Endothelial cell of umbilical vein (primary cell): ENCODE measurements around the gene LONRF2. TPM values are rescaled to one million over a fixed set of nuclear protein-coding genes. Genes with fewer than 3 reads are reported as not detected.

ENCODE experiments used
- BruUV-seq: library from RNA; stranded (reverse); fragments of 400-500 nt; replicated peaks from 2 replicates; lab custom pipeline; 2021; lab: Mats Ljungman, UMichigan
- CTCF ChIA-PET: fragments of 300-600, 350-600 bp; sonication (Branson Sonifier 250); formaldehyde crosslinking; loops from one replicate; lab custom pipeline; 2021; ENCODE audit warnings: antibody characterized with exemption, inconsistent platforms; lab: Charles Lee
- POLR2A ChIA-PET: fragments of 300-600, 350-600 bp; sonication (Branson Sonifier 250); formaldehyde crosslinking; loops from one replicate; lab custom pipeline; 2021; ENCODE audit warnings: antibody characterized with exemption, inconsistent platforms; lab: Charles Lee
- DNase-seq: peaks from one replicate; pipeline ENCODE4 v3.0.0-alpha.2; 2011; ENCODE audit warnings: low read depth, low spot score
- FAIRE-seq: peaks from 2 replicates; lab custom pipeline; 2011; peaks lifted over from hg19 to GRCh38; lab: Jason Lieb, UNC
- H2AFZ ChIP-seq: 2 replicates; pipeline ENCODE4 v1.6.0; 2012; ENCODE audit warnings: low read depth, low read length, control low read depth, inconsistent platforms
- H3K27ac ChIP-seq: 2 replicates; pipeline ENCODE4 v1.5.1; 2011; ENCODE audit warnings: low read depth, mild to moderate bottlenecking, control low read depth, low read length, moderate library complexity; ENCODE audit not compliant: insufficient read depth
- H3K27me3 ChIP-seq, 2 experiments: 2 replicates each; pipeline versions ENCODE4 v1.6.0 to v1.6.1; 2011; ENCODE audit warnings: low read length in 2 of 2, mixed read lengths in 1 of 2; ENCODE audit not compliant: control insufficient read depth in 2 of 2, insufficient read depth in 2 of 2
- H3K36me3 ChIP-seq, 2 experiments: 2 replicates in 1 of 2; 3 replicates in 1 of 2; pipeline ENCODE4 v1.5.1; 2011; ENCODE audit warnings: low read length in 2 of 2, mild to moderate bottlenecking in 1 of 2, moderate library complexity in 1 of 2; ENCODE audit not compliant: control insufficient read depth in 2 of 2, insufficient read depth in 2 of 2; ENCODE audit errors: extremely low read depth in 1 of 2
- H3K4me1 ChIP-seq: 3 replicates; pipeline ENCODE4 v1.5.1; 2011; ENCODE audit warnings: mild to moderate bottlenecking, low read length; ENCODE audit not compliant: control insufficient read depth, insufficient read depth; ENCODE audit errors: extremely low read depth
- H3K4me2 ChIP-seq: 2 replicates; pipeline ENCODE4 v1.6.1; 2011; ENCODE audit warnings: low read length, control low read depth, mixed read lengths; ENCODE audit not compliant: insufficient read depth
- H3K4me3 ChIP-seq, 3 experiments: fragments of 200-600 bp in 1 of 3; sonication (generic), shearing (Covaris generic) in 1 of 3; replicated peaks in 1 of 3; 2 replicates each; pipeline ENCODE4 v1.5.1; 2011 to 2016; ENCODE audit warnings: control low read depth in 3 of 3, low read length in 3 of 3, mild to moderate bottlenecking in 2 of 3, inconsistent platforms in 1 of 3, low read depth in 1 of 3, moderate library complexity in 1 of 3; ENCODE audit not compliant: insufficient read depth in 1 of 3
- H3K79me2 ChIP-seq: 2 replicates; pipeline ENCODE4 v1.6.0; 2012; ENCODE audit warnings: low read length, inconsistent platforms; ENCODE audit not compliant: control insufficient read depth, insufficient read depth
- H3K9ac ChIP-seq: replicated peaks from 2 replicates; pipeline ENCODE3; 2011; ENCODE audit warnings: low read length, control low read depth; ENCODE audit not compliant: insufficient read depth; ENCODE audit errors: extremely low read depth
- H3K9me1 ChIP-seq: replicated peaks from 3 replicates; pipeline ENCODE4 v1.6.0; 2011; ENCODE audit warnings: mild to moderate bottlenecking, low read length; ENCODE audit not compliant: control insufficient read depth, insufficient read depth; ENCODE audit errors: extremely low read depth
- H3K9me3 ChIP-seq: replicated peaks from 2 replicates; pipeline ENCODE4 v1.5.1; 2012; ENCODE audit warnings: low read length, inconsistent platforms; ENCODE audit not compliant: control insufficient read depth, insufficient read depth
- H4K20me1 ChIP-seq: replicated peaks from 2 replicates; pipeline ENCODE3; 2011; ENCODE audit warnings: mild to moderate bottlenecking, low read length; ENCODE audit not compliant: control insufficient read depth, insufficient read depth; ENCODE audit errors: extremely low read depth
- CTCF ChIP-seq, 2 donors: IDR thresholded peaks; 1 replicate in 1 of 2; 2 replicates in 1 of 2; pipeline ENCODE4 v1.5.1; 2011; ENCODE audit warnings: low read length in 2 of 2, mild to moderate bottlenecking in 2 of 2, moderate library complexity in 2 of 2, control low read depth in 1 of 2, inconsistent platforms in 1 of 2, low read depth in 1 of 2; ENCODE audit not compliant: insufficient read depth in 1 of 2; ENCODE audit errors: extremely low read depth in 1 of 2
- EZH2 ChIP-seq: IDR thresholded peaks from 2 replicates; pipeline ENCODE4 v1.6.1; 2012; ENCODE audit warnings: borderline replicate concordance, low read depth, mild to moderate bottlenecking, moderate library complexity, low read length, inconsistent platforms; ENCODE audit not compliant: severe bottlenecking
- GATA2 ChIP-seq: IDR thresholded peaks from 2 replicates; pipeline ENCODE4 v1.7.0; 2011; ENCODE audit warnings: low read depth, mild to moderate bottlenecking, moderate library complexity, mixed read lengths, low read length; ENCODE audit not compliant: insufficient read length, insufficient read depth
- MAX ChIP-seq: IDR thresholded peaks from 2 replicates; pipeline ENCODE4 v1.6.1; 2011; ENCODE audit not compliant: insufficient read depth, insufficient read length
- MYC ChIP-seq: IDR thresholded peaks from one replicate; pipeline ENCODE4 v1.6.1; 2011; ENCODE audit warnings: mild to moderate bottlenecking, low read depth, low read length
- POLR2A ChIP-seq: IDR thresholded peaks from 2 replicates; pipeline ENCODE4 v1.6.1; 2012; ENCODE audit warnings: low read depth, mild to moderate bottlenecking, control low read depth, low read length
- dilution Hi-C: fragments of 300-500 bp; cut with MboI; formaldehyde crosslinking; loops from one replicate; pipeline ENCODE4 v1.15.0; 2019; ENCODE audit warnings: low sequenced_read_pairs; ENCODE audit not compliant: extremely low pct_ligation_motif_present
- intact Hi-C: fragments of 100-400 bp; cut with micrococcal nuclease; formaldehyde crosslinking; loops from one replicate; pipeline ENCODE4 v1.10.0; 2022
- polyA plus RNA-seq, 4 experiments: library from polyadenylated mRNA; depleted of rRNA in 3 of 4; stranded (reverse) in 3 of 4; unstranded in 1 of 4; fragments of >200 nt; gene quantifications; 2 replicates each; pipeline versions ENCODE4 v1.2.1 to v1.2.3, GENCODE V29; 2011 to 2012; ENCODE audit warnings: missing spikeins in 1 of 4
- total RNA-seq: library from RNA; stranded (reverse); gene quantifications from 2 replicates; pipeline ENCODE4 v1.2.3, GENCODE V29; 2021

The LONRF2 gene
- total and polyA plus RNA-seq, 2 donors (not counting 3 experiments of a cell fraction or from before 2014, with no cell fraction given), result 0.03 TPM; not detected in 1

- no peaks in the 10 kb centered on the region for H3K9me1 ChIP-seq
- no peaks in the 10 kb centered on the region for H3K4me1 ChIP-seq
- H3K9ac ChIP-seq, result no peak overlapping the region
- TF ChIP-seq CTCF (IDR thresholded peaks at IDR 0.05; ENCODE audit: extremely low read depth in 1 of 2, insufficient read depth in 1 of 2, low read depth in 1 of 2, low read length in 2 of 2) (no peak), EZH2 (no peak), MAX (no peak), GATA2 (no peak), POLR2A (no peak), MYC (no peak)
- FAIRE-seq, result no peak
- no peak overlapping the region for H3K4me3 ChIP-seq
- H4K20me1 ChIP-seq, result no peaks in the 10 kb centered on the region
- H3K9me3 ChIP-seq, result no peaks in the 10 kb centered on the region
- H3K79me2 ChIP-seq, result no peaks in the 10 kb centered on the region
- H3K27me3 ChIP-seq, result peaks cover 0 to 2% of the 10 kb centered on the region in 2 experiments
- no peaks in the 10 kb centered on the region for H3K36me3 ChIP-seq
- no TSS peak for BruUV-seq
- no peak overlapping the region for H3K4me2 ChIP-seq
- DNase-seq, result no peak
- no peak overlapping the region for H2AFZ ChIP-seq
- ChIA-PET POLR2A (no interaction called here), CTCF (interaction anchor here (2.5 to 7.0 kb wide), 2 partner anchors 10 to 108 kb away, joined by 9 to 52 read pairs; no protein-coding TSS in a partner anchor)
- dilution Hi-C loops, result no loop called here
- no peak overlapping the region for H3K27ac ChIP-seq
- intact Hi-C loops, result no loop called here
These were observed 49.4 kb downstream of the LONRF2 start for GRCh38 chr2:100272841-100273329.
